ENCODE measurements around the gene GDF2.

The GDF2 gene

DNA sequence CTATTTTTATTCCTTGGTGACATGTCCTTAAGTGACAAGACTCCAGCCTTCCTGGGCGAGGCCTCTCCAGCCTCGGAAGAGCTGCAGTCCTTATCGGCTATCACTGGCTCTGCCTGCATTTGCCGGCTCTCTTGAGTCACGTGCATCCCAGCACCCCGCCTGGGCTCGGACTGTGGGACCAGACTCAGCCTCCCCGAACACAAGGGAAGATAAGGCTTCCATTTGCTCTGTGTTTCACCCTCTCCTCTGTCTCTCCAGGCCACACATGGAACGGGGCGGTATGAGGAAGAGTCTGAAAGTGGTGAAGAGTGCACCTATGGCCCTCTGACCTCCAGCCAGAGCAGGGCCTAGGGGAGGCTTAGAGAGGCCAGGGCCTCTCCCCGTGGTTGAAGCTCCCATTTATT is 4.7 kb downstream of the GDF2 start:
- TF ChIP-seq, protein P1, sequence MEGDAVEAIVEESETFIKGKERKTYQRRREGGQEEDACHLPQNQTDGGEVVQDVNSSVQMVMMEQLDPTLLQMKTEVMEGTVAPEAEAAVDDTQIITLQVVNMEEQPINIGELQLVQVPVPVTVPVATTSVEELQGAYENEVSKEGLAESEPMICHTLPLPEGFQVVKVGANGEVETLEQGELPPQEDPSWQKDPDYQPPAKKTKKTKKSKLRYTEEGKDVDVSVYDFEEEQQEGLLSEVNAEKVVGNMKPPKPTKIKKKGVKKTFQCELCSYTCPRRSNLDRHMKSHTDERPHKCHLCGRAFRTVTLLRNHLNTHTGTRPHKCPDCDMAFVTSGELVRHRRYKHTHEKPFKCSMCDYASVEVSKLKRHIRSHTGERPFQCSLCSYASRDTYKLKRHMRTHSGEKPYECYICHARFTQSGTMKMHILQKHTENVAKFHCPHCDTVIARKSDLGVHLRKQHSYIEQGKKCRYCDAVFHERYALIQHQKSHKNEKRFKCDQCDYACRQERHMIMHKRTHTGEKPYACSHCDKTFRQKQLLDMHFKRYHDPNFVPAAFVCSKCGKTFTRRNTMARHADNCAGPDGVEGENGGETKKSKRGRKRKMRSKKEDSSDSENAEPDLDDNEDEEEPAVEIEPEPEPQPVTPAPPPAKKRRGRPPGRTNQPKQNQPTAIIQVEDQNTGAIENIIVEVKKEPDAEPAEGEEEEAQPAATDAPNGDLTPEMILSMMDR (conservative IDR thresholded peaks at IDR 0.05; ENCODE audit: low read depth) = no peak
- POLR2A ChIA-PET (ENCODE audit: low non-redundant PET) = no interaction called here
- no peak for DNase-seq (ENCODE audit: low spot score)
- CTCF ChIA-PET = interaction anchor here (0.6 kb wide), 1 partner anchor 90 kb away, joined by 3 read pairs; no protein-coding TSS in a partner anchor
- H3K27ac ChIP-seq = no peak overlapping the region

DNA sequence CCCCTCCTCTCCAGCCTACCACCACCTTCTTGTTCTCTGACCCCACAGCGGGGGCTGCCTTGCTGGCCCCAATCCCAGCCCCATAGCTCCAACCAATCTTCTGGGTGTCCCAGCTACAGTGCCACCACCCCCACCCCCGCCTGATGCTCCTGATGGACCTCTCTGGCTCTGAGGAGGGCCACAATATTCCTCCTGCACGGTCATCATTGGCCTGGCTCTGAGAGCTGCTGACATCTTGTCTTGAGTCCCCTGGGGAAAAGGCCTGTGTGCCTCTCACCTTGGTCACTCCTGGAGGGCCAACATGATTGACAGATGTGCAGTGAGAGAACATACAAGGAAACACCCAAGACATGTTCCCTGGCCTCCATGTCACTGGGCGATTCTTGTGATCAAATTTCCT is 7.6 kb downstream of the GDF2 start:
- DNase-seq (ENCODE audit: low spot score) = no peak
- TF ChIP-seq, protein P1 (conservative IDR thresholded peaks at IDR 0.05; ENCODE audit: low read depth) = no peak
- no peak overlapping the region for H3K27ac ChIP-seq
- POLR2A ChIA-PET (ENCODE audit: low non-redundant PET) = no interaction called here
- CTCF ChIA-PET = interaction anchor here (0.7 kb wide), 1 partner anchor 305 kb away, joined by 4 read pairs; no protein-coding TSS in a partner anchor

DNA sequence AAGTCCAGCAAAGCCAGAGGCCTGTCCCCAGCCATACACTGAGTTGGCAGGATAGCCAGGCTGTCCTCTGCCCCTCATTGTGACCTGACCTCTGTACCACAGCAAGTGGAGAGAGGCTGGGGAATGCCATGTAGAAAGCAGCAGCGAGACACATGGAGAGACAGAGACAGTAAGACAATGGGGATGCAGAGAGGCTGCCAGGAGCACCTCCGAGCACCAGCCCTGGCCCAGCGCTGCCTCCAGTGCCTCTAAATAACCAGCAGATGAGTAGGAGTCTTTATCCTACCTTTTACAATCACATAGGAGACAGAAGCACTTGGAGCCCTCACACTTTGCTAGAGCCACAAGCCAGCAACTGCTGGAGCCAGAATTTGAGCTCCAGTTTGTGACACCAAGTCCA is 8.1 kb downstream of the GDF2 start:
- ChIA-PET CTCF (interaction anchor here (0.7 kb wide), 1 partner anchor 306 kb away, joined by 4 read pairs; no protein-coding TSS in a partner anchor), POLR2A (ENCODE audit: low non-redundant PET) (no interaction called here)
- H3K27ac ChIP-seq = no peak overlapping the region
- TF ChIP-seq, protein P1 (conservative IDR thresholded peaks at IDR 0.05; ENCODE audit: low read depth) = no peak
- no peak for DNase-seq (ENCODE audit: low spot score)

DNA sequence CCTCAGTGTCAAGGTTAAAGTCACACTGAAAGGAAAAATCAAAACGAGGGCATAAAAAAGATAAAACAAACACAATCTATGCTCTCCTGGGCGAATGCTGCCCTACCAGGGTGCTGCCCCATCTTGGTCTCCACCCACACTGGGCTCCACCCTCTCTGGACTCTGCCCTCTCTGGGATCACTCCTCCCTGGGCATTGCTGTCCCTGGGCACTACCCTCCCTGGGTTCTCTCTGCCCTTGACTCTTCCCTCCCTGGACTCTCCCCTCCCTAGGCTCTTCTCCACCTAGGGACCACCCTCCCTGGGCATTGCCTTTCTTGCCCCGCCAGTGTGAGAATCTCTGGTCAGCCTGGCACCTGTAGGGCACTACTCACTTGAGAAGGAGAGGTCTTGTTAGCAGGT is 8.6 kb downstream of the GDF2 start:
- no peak overlapping the region for H3K27ac ChIP-seq
- DNase-seq (ENCODE audit: low spot score) = no peak
- TF ChIP-seq, protein P1 (conservative IDR thresholded peaks at IDR 0.05; ENCODE audit: low read depth) = no peak
- CTCF ChIA-PET = interaction anchor here (0.7 to 1.6 kb wide), 2 partner anchors 10 to 306 kb away, joined by 4 read pairs; no protein-coding TSS in a partner anchor
- POLR2A ChIA-PET (ENCODE audit: low non-redundant PET) = no interaction called here

DNA sequence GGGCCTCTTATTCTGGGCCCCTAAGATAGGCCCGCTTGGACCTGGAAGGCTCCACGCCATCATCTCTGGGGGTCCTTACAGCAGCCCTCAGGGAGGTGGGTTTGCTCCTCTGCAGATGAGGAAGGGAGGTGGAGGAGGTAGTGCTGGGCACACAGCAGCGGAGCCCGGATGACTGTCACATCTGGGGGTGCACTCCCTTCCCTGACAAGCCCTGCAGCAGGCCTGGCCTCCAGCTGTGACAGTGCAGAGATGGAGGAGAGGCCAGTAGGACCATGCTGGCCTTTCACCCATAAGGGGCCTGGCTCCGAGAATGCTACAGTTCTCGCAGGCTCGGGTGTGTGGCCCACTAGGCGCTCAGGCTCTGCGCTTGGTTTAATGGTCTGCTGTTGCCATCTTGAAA is 9.2 kb downstream of the GDF2 start:
- ChIA-PET CTCF (interaction anchor here (1.6 kb wide), 1 partner anchor 9 kb away, joined by 4 read pairs; no protein-coding TSS in a partner anchor), POLR2A (ENCODE audit: low non-redundant PET) (no interaction called here)
- DNase-seq (ENCODE audit: low spot score) = no peak
- H3K27ac ChIP-seq = no peak overlapping the region
- TF ChIP-seq, protein P1 (conservative IDR thresholded peaks at IDR 0.05; ENCODE audit: low read depth) = no peak

DNA sequence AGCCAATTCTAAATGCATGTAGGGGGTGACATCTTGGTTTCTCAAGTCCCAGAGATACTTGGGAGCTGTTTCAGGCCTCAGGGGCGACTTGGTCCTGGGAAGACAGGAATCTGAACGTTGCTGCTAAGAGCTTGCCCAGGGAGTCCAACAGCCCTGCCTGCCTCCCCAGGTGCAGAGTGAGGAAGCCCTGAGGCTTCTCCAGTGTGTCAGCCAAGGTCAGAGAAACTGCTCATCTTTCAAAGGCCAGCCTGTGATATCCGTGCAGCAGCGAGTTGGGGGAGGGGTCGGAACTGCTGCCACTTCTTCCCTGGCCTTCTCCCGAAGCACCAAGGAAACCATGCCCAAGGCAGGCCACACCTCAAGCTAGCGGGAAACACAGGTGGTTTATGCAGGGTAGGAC is 9.7 kb downstream of the GDF2 start:
- ChIA-PET POLR2A (ENCODE audit: low non-redundant PET) (no interaction called here), CTCF (interaction anchor here (0.5 to 1.6 kb wide), 2 partner anchors 9 to 31 kb away, joined by 4 read pairs; no protein-coding TSS in a partner anchor)
- H3K27ac ChIP-seq = no peak overlapping the region
- TF ChIP-seq, protein P1 (conservative IDR thresholded peaks at IDR 0.05; ENCODE audit: low read depth) = no peak
- DNase-seq (ENCODE audit: low spot score) = no peak
